H9 (cell line): ENCODE results near the gene CASTOR1. TPM values are rescaled to one million over a fixed set of nuclear protein-coding genes. Genes with fewer than 3 reads are reported as not detected.

Experiments
- DNase-seq: peaks from one replicate; pipeline ENCODE4 v3.0.0-alpha.2; 2017
- H2AFZ ChIP-seq: one replicate; pipeline ENCODE4 v1.6.1; 2013; ENCODE audit warnings: mild to moderate bottlenecking, low read length, control low read depth, moderate library complexity
- H2AK5ac ChIP-seq: 2 replicates; pipeline ENCODE4 v1.6.1; 2013; ENCODE audit warnings: low read length, control low read depth, mixed read lengths; ENCODE audit not compliant: insufficient read length
- H2BK120ac ChIP-seq: one replicate; pipeline ENCODE4 v1.6.1; 2013; ENCODE audit warnings: low read depth, mild to moderate bottlenecking, low read length, control low read depth, inconsistent platforms; ENCODE audit not compliant: poor library complexity, severe bottlenecking
- H2BK12ac ChIP-seq: 2 replicates; pipeline ENCODE4 v1.6.1; 2013; ENCODE audit warnings: low read length, control low read depth, mixed read lengths, low read depth; ENCODE audit not compliant: insufficient read length
- H2BK15ac ChIP-seq: 2 replicates; pipeline ENCODE4 v1.6.1; 2013; ENCODE audit warnings: low read depth, low read length, control low read depth
- H2BK20ac ChIP-seq: one replicate; pipeline ENCODE4 v1.6.1; 2013; ENCODE audit warnings: low read depth, mild to moderate bottlenecking, low read length, control low read depth, inconsistent platforms; ENCODE audit not compliant: poor library complexity, severe bottlenecking
- H2BK5ac ChIP-seq: 2 replicates; pipeline ENCODE4 v1.6.1; 2013; ENCODE audit warnings: low read length, control low read depth, mixed read lengths; ENCODE audit not compliant: insufficient read length
- H3K14ac ChIP-seq: 2 replicates; pipeline ENCODE4 v1.6.1; 2013; ENCODE audit warnings: low read length, control low read depth; ENCODE audit not compliant: insufficient read depth
- H3K18ac ChIP-seq: 2 replicates; pipeline ENCODE4 v1.6.1; 2013; ENCODE audit warnings: low read depth, mild to moderate bottlenecking, mixed read lengths, low read length, control low read depth; ENCODE audit not compliant: insufficient read length
- H3K23ac ChIP-seq: 2 replicates; pipeline ENCODE4 v1.6.1; 2013; ENCODE audit warnings: low read length, control low read depth, mixed read lengths, low read depth; ENCODE audit not compliant: insufficient read length
- H3K23me2 ChIP-seq: 2 replicates; pipeline ENCODE4 v1.6.1; 2013; ENCODE audit warnings: low read depth, mild to moderate bottlenecking, mixed read lengths, low read length, control low read depth; ENCODE audit not compliant: insufficient read length, poor library complexity, severe bottlenecking
- H3K27ac ChIP-seq: 2 replicates; pipeline ENCODE4 v1.5.1; 2013; ENCODE audit warnings: low read length, control low read depth, mixed read lengths, low read depth; ENCODE audit not compliant: insufficient read length
- H3K27me3 ChIP-seq: 2 replicates; pipeline ENCODE4 v1.6.1; 2013; ENCODE audit warnings: low read length, control low read depth, inconsistent platforms; ENCODE audit not compliant: insufficient read depth
- H3K4ac ChIP-seq: 2 replicates; pipeline ENCODE4 v1.6.1; 2013; ENCODE audit warnings: low read depth, mild to moderate bottlenecking, control low read depth, inconsistent platforms, low read length, moderate library complexity
- H3K4me1 ChIP-seq: 2 replicates; pipeline ENCODE4 v1.6.1; 2013; ENCODE audit warnings: low read length, control low read depth, inconsistent platforms; ENCODE audit not compliant: insufficient read depth
- H3K4me2 ChIP-seq: 2 replicates; pipeline ENCODE4 v1.6.1; 2013; ENCODE audit warnings: low read length, control low read depth, mixed read lengths; ENCODE audit not compliant: insufficient read length, insufficient read depth
- H3K56ac ChIP-seq: 2 replicates; pipeline ENCODE4 v1.6.1; 2013; ENCODE audit warnings: low read depth, mild to moderate bottlenecking, mixed read lengths, low read length, control low read depth; ENCODE audit not compliant: insufficient read length
- H3K79me1 ChIP-seq: 2 replicates; pipeline ENCODE4 v1.6.1; 2013; ENCODE audit warnings: low read depth, mild to moderate bottlenecking, moderate library complexity, low read length, control low read depth, inconsistent platforms; ENCODE audit not compliant: insufficient read depth, poor library complexity, severe bottlenecking
- H3K79me2 ChIP-seq: 2 replicates; pipeline ENCODE4 v1.6.1; 2013; ENCODE audit warnings: low read length, control low read depth, inconsistent platforms; ENCODE audit not compliant: insufficient read depth
- H3K9ac ChIP-seq: 2 replicates; pipeline ENCODE4 v1.6.1; 2013; ENCODE audit warnings: low read length, control low read depth, mixed read lengths; ENCODE audit not compliant: insufficient read length; ENCODE audit errors: extremely low read depth
- H3K9me3 ChIP-seq: one replicate; pipeline ENCODE4 v1.6.1; 2013; ENCODE audit warnings: low read depth, low read length, inconsistent platforms; ENCODE audit not compliant: control insufficient read depth
- H3T11ph ChIP-seq: one replicate; pipeline ENCODE4 v1.6.1; 2013; ENCODE audit warnings: mild to moderate bottlenecking, low read length, control low read depth, inconsistent platforms
- H4K20me1 ChIP-seq: one replicate; pipeline ENCODE4 v1.6.1; 2013; ENCODE audit not compliant: control insufficient read depth, insufficient read length, insufficient read depth
- H4K5ac ChIP-seq: 2 replicates; pipeline ENCODE4 v1.6.1; 2013; ENCODE audit warnings: low read depth, mild to moderate bottlenecking, mixed read lengths, low read length, control low read depth; ENCODE audit not compliant: insufficient read length
- H4K8ac ChIP-seq: replicated peaks from 2 replicates; pipeline ENCODE4 v1.6.1; 2013; ENCODE audit warnings: low read length, control low read depth, mixed read lengths, low read depth; ENCODE audit not compliant: insufficient read length
- H4K91ac ChIP-seq: 2 replicates; pipeline ENCODE4 v1.6.1; 2013; ENCODE audit warnings: low read depth, mild to moderate bottlenecking, moderate library complexity, mixed read lengths, low read length, control low read depth; ENCODE audit not compliant: insufficient read length
- H3K27ac Mint-ChIP-seq, 3 experiments: 2 replicates in 2 of 3; 3 replicates in 1 of 3; pipeline ENCODE4 v1.8.0; 2020 to 2021; ENCODE audit warnings: mixed read lengths in 3 of 3, mild to moderate bottlenecking in 1 of 3, moderate library complexity in 1 of 3
- H3K27me3 Mint-ChIP-seq: 2 replicates; pipeline ENCODE4 v1.8.0; 2021; ENCODE audit warnings: low read depth, mild to moderate bottlenecking, moderate library complexity, mixed read lengths
- H3K36me3 Mint-ChIP-seq, 3 experiments: 2 replicates in 2 of 3; 3 replicates in 1 of 3; pipeline ENCODE4 v1.8.0; 2020 to 2021; ENCODE audit warnings: low read depth in 3 of 3, mixed read lengths in 3 of 3; ENCODE audit not compliant: insufficient read depth in 1 of 3
- H3K4me1 Mint-ChIP-seq, 2 experiments: 2 replicates each; pipeline ENCODE4 v1.8.0; 2020; ENCODE audit warnings: mixed read lengths in 2 of 2
- H3K4me3 Mint-ChIP-seq, 2 experiments: 2 replicates in 1 of 2; 3 replicates in 1 of 2; pipeline ENCODE4 v1.8.0; 2020 to 2021; ENCODE audit warnings: mild to moderate bottlenecking in 2 of 2, mixed read lengths in 2 of 2, moderate library complexity in 1 of 2
- H3K9me3 Mint-ChIP-seq, 2 experiments: 2 replicates in 1 of 2; 3 replicates in 1 of 2; pipeline ENCODE4 v1.8.0; 2020; ENCODE audit warnings: mild to moderate bottlenecking in 2 of 2, mixed read lengths in 2 of 2, moderate library complexity in 1 of 2
- WGBS: extraction: QIAGEN DNeasy Blood & Tissue Kit; methylation state at CpG from one replicate; pipeline ENCODE4 v1.1.7; 2013; ENCODE audit warnings: missing lambda C conversion rate, low lambda C conversion rate, mixed read lengths; ENCODE audit not compliant: insufficient read length; ENCODE audit errors: extremely low coverage; 5-methylcytosine and 5-hydroxymethylcytosine counted together
- total RNA-seq: library from RNA; stranded (reverse); gene quantifications from 2 replicates; pipeline ENCODE4 v1.2.1, GENCODE V29; 2021
- TF ChIP-seq, protein P1 (sequence below): fragments of 200-600 bp; sonication (generic); conservative IDR thresholded peaks from 3 replicates; pipeline ENCODE4 v1.8.0; 2021; ENCODE audit warnings: antibody characterized with exemption, mild to moderate bottlenecking

CASTOR1 gene
- total RNA-seq, 1 experiment from 2014 or later: 8.8 TPM

DNA sequence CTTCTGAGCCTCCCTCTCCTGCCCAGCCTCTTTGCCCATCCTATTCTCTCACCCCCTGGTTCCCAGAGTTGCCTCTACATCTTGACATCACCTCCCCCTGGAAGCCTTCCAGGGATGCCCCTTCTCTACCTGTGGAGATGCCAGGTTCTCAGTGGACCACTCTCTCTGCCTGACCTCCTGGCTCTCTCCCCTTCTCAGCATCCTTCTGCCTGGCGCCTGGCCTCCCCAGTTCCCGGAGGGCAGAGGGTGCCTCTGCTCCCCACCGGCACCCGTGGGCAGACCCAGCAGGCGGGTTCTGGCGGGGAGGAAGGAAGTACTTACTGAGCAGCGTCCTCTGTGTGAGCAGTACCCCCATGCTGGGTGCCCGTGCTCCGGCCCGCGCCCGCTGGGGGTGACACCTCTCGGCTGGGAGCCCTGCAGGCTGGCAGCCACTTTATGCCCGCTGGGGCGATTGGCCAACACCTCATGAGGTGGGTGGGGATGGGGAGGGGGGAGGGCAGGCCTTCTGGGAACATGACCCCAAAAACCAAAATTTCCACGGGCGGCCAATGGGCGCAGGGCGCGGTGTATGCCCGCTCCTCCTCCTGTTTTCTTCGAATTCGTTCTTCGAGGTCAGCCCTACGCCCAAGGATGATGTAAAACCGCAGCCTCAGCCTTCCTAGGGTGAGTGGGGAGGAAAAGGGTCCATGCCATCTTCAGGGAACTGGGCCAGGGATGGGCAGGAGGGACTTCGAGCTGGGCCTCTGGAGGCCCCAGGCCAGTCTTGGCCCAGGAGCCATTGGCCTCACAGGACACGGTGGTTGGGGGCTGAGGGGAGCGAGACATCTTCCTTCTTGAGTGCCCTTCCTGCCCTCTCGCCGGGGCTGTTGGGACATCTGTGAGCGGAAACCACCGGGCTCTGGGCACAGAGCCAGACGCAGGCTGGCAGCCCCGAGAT lies 22.6 kb downstream of the CASTOR1 start, which contains the start of gene OSM:
TSS of gene OSM (minus strand) at position 407 of the 937 bp plus-strand sequence. CDS start at position 355, 52 bp downstream.
- H2BK20ac ChIP-seq: no peak within 1 kb of the TSS
- H3T11ph ChIP-seq: no peak within 1 kb of the TSS
- no peak within 1 kb of the TSS for H2BK5ac ChIP-seq
- no CpG with 5 or more reads among the region's 35 CpGs for WGBS
- H3K23ac ChIP-seq: no peak within 1 kb of the TSS
- H3K4me2 ChIP-seq: no peak within 1 kb of the TSS
- H2BK120ac ChIP-seq: no peak within 1 kb of the TSS
- Mint-ChIP-seq H3K4me3 (no peak within 1 kb of the TSS), H3K27ac (no peak within 1 kb of the TSS), H3K27me3 (peaks cover 8% of the 10 kb centered on the region), H3K36me3 (no peaks in the 10 kb centered on the region), H3K4me1 (peaks cover 4 to 14% of the 10 kb centered on the region in 2 experiments), H3K9me3 (no peaks in the 10 kb centered on the region)
- no peaks in the 10 kb centered on the region for H3K23me2 ChIP-seq
- H3K27me3 ChIP-seq: no peaks in the 10 kb centered on the region; the same call in 1 of the 2 replicates
- DNase-seq: no peak
- H3K14ac ChIP-seq: no peak within 1 kb of the TSS; the same call in 1 of the 2 replicates
- no peak within 1 kb of the TSS for H3K27ac ChIP-seq
- no peaks in the 10 kb centered on the region for H4K20me1 ChIP-seq
- no peak within 1 kb of the TSS for H2BK15ac ChIP-seq
- H3K79me1 ChIP-seq: no peaks in the 10 kb centered on the region
- no peak within 1 kb of the TSS for H3K18ac ChIP-seq
- no peak within 1 kb of the TSS for H3K4ac ChIP-seq
- H2BK12ac ChIP-seq: no peak within 1 kb of the TSS
- H3K9me3 ChIP-seq: no peaks in the 10 kb centered on the region
- no peak within 1 kb of the TSS for H2AFZ ChIP-seq
- no peak within 1 kb of the TSS for H4K5ac ChIP-seq
- H3K79me2 ChIP-seq: no peaks in the 10 kb centered on the region
- no peak within 1 kb of the TSS for H4K8ac ChIP-seq
- TF ChIP-seq, protein P1, sequence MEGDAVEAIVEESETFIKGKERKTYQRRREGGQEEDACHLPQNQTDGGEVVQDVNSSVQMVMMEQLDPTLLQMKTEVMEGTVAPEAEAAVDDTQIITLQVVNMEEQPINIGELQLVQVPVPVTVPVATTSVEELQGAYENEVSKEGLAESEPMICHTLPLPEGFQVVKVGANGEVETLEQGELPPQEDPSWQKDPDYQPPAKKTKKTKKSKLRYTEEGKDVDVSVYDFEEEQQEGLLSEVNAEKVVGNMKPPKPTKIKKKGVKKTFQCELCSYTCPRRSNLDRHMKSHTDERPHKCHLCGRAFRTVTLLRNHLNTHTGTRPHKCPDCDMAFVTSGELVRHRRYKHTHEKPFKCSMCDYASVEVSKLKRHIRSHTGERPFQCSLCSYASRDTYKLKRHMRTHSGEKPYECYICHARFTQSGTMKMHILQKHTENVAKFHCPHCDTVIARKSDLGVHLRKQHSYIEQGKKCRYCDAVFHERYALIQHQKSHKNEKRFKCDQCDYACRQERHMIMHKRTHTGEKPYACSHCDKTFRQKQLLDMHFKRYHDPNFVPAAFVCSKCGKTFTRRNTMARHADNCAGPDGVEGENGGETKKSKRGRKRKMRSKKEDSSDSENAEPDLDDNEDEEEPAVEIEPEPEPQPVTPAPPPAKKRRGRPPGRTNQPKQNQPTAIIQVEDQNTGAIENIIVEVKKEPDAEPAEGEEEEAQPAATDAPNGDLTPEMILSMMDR: no peak
- no peak within 1 kb of the TSS for H4K91ac ChIP-seq
- no peak within 1 kb of the TSS for H3K9ac ChIP-seq
- H3K4me1 ChIP-seq: no peaks in the 10 kb centered on the region
- H3K56ac ChIP-seq: no peak within 1 kb of the TSS
- no peak within 1 kb of the TSS for H2AK5ac ChIP-seq
